ENCODE results near the gene SAMD4B.

DNA sequence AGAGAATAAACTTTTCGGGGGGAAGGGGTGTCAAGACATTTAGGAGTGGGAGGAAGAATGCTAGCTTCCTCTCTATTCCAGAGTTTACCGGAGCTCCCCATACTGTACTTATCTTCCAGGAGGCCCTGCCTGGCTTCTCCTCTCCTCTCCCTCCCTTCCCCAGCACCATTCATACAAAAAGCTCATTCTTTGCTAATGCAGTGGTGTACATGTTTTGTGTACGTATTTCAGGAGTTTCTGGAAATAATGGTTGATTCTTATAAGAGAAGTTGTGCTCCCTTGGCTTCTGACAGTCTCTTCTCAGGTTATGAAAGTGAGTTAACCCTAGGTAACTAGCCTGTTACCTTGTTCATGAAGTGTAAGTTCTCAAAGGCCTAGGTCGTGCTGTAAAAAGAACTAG lies 7.1 kb downstream of the SAMD4B start:
- TF ChIP-seq, protein P1, sequence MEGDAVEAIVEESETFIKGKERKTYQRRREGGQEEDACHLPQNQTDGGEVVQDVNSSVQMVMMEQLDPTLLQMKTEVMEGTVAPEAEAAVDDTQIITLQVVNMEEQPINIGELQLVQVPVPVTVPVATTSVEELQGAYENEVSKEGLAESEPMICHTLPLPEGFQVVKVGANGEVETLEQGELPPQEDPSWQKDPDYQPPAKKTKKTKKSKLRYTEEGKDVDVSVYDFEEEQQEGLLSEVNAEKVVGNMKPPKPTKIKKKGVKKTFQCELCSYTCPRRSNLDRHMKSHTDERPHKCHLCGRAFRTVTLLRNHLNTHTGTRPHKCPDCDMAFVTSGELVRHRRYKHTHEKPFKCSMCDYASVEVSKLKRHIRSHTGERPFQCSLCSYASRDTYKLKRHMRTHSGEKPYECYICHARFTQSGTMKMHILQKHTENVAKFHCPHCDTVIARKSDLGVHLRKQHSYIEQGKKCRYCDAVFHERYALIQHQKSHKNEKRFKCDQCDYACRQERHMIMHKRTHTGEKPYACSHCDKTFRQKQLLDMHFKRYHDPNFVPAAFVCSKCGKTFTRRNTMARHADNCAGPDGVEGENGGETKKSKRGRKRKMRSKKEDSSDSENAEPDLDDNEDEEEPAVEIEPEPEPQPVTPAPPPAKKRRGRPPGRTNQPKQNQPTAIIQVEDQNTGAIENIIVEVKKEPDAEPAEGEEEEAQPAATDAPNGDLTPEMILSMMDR (IDR thresholded peaks at IDR 0.05 in 8 of 11, conservative IDR thresholded peaks at IDR 0.05 in 3 of 11), result no peak
- no peak for TF ChIP-seq POLR2A (IDR thresholded peaks at IDR 0.05)
